ENCODE data around the gene DMTF1. TPM values are rescaled to one million over a fixed set of nuclear protein-coding genes. Genes with fewer than 3 reads are reported as not detected.
"Not testable (repeated sequence)": the region's sequence is repeated elsewhere in the genome, so short reads cannot be mapped to it uniquely, and the experiment has no call there.

The DMTF1 gene, protein sequence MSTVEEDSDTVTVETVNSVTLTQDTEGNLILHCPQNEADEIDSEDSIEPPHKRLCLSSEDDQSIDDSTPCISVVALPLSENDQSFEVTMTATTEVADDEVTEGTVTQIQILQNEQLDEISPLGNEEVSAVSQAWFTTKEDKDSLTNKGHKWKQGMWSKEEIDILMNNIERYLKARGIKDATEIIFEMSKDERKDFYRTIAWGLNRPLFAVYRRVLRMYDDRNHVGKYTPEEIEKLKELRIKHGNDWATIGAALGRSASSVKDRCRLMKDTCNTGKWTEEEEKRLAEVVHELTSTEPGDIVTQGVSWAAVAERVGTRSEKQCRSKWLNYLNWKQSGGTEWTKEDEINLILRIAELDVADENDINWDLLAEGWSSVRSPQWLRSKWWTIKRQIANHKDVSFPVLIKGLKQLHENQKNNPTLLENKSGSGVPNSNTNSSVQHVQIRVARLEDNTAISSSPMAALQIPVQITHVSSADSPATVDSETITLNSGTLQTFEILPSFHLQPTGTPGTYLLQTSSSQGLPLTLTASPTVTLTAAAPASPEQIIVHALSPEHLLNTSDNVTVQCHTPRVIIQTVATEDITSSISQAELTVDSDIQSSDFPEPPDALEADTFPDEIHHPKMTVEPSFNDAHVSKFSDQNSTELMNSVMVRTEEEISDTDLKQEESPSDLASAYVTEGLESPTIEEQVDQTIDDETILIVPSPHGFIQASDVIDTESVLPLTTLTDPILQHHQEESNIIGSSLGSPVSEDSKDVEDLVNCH
- 109 and 124 TPM in 2 replicates for total RNA-seq

DNA sequence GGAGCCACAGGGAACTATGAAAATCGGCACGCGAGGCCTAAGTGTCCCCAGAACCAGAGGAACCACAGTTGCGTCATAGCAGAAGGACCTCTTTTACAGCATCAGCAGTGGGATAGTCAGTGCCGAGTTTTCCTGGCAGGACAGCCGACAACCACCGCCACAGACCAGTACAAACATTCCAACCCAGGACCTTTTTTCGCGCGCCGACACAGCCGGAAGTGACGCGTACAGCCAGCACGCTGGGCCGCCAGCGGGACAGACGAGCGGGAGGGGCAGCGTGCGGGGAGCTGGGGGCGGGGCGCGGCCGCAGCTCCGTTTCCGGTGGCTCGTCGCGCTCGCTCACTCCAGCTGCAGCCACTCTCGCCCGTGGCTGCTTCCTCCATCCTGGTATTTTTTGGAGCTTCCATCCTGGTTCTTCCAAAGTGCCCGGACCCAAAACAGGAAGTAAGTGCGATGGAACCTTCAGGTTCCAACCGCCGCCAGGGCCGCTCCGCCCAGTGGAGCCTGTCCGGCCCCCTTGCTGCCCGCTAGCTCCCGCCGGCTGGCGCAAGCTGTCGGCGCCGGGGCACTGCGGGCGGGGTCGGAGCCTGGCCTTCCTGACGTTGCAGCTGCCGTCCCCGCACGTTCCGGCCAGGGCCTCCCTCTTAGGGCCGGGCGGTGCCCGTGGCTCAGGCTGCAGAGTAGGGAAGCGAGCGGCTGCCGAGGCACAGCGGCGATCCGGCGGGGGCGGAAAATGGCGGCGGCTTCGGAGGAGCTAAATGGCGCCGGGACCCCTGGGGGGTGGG, at the start of gene DMTF1:
TSS of gene DMTF1 (plus strand) at position 342 of the 785 bp plus-strand sequence. CDS start 12,489 bp downstream, outside the sequence.
- intact Hi-C loops (cut with micrococcal nuclease), result loop anchor here (1.0 to 5.0 kb wide), 7 partner anchors 35 to 1066 kb away; partner anchors contain the start of genes CROT and TMEM243

DNA sequence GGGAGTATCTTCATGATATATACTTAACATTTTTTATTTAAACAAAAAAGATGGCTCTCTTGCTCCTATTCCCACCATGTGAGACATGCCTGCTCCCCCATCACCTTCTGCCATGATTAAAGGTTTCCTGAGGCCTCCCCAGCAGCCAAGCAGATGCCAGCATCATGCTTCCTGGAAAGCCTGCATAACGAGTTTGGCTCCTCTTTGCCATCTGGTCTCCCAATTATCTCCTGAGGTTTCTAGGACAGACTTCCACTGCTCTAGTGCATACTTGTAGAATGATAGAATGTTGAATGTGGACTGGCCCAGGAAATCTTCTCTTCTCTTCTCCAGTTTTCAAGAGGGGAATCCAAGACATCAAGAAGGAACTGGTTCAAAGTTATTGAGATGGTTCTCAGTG, 46.9 kb upstream of the DMTF1 start:
- intact Hi-C loops (cut with micrococcal nuclease), result no loop called here

DNA sequence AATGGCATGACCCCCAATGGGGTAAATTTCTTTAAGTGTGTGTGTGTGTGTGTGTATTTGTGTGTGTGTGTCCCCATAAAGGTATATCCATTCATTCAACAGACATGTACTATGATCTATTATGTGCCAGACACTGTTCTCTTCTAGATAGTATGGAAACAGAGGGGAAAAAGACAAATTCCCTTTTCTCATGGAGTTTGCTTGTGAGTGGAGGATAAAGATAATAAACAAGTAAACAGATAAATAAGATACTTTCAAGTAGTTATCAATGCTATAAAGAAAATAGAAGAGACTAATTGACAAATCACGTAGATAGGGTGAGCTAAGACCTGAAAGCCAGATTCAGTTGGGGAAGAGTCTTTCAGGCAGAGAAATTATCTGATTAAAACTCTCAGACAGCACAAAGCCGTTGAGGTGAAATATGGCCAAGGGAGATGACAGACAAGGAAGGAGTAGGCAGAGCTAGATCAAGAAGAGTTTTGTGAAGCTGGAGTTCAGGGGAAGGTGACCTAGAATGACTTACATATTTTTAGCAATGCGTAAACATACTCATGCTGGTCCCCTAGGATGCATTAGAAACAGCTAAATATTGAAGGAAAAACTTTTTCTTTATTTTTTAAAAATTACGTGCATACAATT, 45.2 kb upstream of the DMTF1 start:
- intact Hi-C loops (cut with micrococcal nuclease), result no loop called here

DNA sequence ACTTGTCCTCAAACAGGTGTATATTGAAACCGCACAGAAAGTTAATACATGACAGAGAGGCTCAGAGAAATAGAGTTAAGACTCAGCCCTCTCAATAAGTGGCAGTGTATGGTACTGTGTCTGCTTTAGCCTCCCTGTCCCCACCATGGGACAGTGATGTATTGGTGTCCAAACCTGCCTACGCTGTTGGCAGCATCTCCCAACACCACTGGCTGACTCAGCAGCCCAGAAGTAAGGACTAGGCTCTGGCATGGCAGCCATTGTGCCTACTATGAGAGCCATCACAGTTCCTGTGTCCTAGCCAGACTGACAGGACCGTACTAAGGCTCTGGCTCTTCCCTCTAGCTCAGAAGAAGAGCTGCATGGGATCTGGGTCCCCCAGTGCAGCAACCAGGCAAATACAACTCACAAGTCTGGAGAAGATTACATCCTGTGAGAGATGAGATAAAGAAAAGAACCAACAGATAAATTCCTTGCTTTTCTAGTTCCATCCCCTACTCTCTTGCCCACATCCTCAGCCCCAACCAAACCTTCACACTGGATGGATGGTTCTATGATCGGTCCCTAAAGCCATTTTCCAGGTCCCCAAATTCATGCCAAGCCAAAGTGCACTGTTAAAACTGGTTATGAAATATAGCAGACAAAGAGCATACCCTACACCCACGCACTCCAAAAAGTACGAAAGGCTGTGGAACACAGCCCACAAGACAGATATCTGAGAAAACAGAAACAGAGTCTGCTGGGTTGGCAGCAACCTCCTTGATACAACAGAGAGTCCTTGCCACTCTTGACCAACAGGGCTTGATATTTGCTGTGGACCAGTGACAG, 44.1 kb upstream of the DMTF1 start:
- intact Hi-C loops (cut with micrococcal nuclease), result no loop called here

DNA sequence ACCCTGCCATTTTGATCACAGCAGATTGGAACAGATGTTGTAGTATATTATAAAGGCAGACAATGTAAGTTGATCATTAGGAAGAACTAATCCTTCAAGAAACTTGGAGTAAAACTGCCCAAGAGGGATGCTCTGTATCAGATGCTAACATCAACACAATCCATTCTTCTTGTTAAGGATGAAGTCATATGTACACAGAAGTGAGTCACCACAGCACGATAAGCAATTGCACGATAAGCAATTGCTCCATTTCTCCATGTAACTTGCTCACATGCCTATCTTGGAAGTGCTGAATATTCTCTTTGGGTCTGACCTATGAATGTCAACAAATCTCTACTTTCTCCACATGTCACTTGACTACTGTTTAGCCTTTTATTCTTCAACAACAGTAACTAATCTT, 41.5 kb upstream of the DMTF1 start:
- intact Hi-C loops (cut with micrococcal nuclease), result no loop called here

DNA sequence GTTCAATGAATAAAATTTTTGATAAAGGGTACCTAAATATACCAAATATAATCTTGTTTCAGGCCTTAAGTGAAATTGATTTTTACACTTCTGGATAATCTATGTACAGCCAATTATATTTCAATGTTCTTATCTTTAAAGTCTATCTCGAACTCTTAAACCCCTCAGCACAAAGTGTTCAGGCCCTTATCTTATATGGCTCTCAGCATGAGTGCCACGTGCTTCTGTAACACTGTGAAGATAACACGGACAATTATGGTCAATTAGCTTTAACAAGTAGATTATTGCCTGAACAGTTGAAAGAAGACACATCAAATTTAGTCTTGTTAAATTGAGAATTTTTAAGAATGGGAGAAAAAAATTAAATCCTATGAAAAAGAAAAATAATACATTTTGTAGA, 40.4 kb upstream of the DMTF1 start:
- intact Hi-C loops (cut with micrococcal nuclease), result no loop called here

DNA sequence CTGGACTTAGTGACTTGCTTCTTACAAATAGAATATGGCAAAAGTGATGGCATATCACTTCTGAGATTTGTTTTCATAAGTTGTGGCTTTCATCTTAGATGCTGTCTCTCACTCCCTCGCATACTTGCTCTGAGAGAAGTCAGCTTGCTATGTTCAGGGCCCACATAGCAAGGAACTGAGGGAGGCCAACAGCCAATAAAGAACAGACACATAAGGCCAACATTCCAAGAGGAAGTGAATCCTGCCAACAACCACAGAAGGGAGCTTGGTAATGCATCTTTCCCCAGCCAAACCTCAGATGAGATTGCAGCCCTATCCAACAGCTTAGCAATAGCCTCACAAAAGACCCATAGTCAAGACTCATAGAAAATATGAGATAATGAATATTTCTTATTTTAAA, 39.2 kb upstream of the DMTF1 start:
- intact Hi-C loops (cut with micrococcal nuclease), result no loop called here

DNA sequence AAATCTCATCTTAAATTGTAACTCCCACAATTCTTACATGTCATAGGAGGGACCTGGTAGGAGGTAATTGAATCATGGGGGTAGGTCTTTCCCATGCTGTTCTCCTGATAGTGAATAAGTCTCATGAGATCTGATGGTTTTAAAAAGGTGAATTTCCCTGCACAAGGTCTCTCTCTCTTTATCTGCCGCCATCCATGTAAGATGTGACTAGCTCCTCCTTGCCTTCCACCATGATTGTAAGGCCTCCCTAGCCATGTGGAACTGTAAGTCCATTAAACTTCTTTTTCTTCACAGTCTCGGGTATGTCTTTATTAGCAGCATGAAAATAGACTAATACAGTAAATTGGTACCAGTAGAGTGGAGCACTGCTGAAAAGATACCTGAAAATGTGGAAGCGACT, 38.3 kb upstream of the DMTF1 start:
- intact Hi-C loops (cut with micrococcal nuclease), result not testable (repeated sequence)

DNA sequence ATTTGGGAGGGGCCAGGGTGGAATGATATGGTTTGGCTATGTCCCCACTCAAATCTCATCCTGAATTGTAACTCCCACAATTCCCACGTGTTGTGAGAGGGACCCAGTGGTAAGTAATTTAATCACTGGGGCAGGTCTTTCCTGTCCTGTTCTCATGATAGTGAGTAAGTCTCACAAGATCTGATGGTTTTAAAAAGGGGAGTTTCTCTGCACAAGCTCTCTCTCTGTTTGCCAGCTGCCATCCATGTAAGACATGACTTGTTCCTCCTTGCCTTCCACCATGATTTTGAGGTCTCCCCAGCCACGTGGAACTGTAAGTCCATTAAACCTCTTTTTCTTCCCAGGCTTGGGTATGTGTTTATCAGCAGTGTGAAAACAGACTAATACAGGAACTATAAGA, 36.5 kb upstream of the DMTF1 start:
- intact Hi-C loops (cut with micrococcal nuclease), result not testable (repeated sequence)

DNA sequence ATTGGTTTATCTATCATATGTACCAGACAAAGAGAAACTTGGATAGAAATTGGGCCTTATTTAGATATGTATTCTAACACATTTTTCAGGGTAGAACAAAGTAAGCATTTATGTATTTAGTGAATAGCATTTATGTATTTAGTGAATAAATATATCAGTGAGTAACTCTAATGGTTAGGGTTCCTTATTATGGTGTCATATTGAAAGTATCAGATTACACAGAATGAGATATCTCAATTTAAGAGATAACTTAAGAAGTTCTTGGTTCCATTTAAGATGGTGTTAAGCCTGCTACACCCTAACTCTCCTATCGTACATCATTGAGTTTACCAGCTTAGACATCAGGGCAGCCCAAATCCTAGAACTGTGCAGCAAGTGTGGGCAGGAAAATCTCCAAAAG, 35.9 kb upstream of the DMTF1 start:
- intact Hi-C loops (cut with micrococcal nuclease), result no loop called here

DNA sequence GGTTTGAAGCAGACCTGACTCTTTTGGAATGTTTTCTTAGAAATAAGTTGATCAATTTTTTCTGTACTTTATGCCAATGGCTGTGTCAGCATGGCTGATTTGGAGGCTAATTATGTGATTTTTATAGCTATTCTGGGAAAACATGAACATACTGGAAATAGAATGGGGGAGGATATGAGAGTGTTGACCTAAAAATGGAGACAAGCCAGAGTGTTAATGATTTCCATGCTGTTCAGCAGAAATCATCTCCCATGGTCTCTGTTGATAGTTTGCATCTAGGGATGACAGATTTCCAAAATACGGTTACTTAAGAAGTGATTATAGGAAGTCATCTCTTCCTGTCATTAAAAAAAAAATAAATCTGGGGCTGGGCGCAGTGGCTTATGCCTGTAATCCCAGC, 32.7 kb upstream of the DMTF1 start:
- intact Hi-C loops (cut with micrococcal nuclease), result no loop called here

DNA sequence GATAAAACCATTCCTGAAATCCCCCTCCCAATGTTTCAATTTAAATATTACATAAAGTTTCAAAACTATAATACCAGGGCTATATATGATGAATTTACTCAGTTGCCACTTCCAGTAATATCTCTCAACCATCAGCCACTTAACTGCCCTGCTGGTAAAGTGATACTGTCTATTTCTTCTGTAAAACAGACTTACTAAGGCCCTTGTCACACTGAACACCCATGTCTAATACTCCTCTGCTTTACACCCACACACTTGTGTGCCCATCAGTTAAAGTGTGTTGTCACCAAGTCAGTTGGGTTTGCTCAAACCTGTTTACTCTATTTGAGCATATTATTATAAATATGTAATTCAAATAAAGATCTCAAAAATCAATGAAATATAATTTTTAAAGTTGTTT, 29.1 kb upstream of the DMTF1 start:
- intact Hi-C loops (cut with micrococcal nuclease), result no loop called here

DNA sequence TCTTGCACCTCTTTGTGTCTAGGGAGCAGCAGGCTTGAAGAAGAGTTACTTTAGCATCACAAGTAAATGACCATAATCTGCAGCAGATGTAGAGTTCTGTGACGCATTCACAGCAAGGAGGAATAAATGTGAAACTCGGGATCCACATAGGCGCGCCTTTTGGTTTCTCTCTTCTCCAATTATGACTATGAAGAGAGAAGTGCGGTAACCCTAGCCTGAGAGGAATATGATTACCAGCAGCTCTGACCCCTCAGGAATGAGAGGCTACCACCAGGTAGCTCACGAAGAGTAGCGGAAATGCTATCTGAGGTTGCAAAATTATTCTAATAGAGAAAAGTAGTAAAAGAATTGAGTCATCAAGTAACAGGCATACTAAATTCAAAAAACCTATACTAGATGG, 25.2 kb upstream of the DMTF1 start:
- intact Hi-C loops (cut with micrococcal nuclease), result no loop called here

DNA sequence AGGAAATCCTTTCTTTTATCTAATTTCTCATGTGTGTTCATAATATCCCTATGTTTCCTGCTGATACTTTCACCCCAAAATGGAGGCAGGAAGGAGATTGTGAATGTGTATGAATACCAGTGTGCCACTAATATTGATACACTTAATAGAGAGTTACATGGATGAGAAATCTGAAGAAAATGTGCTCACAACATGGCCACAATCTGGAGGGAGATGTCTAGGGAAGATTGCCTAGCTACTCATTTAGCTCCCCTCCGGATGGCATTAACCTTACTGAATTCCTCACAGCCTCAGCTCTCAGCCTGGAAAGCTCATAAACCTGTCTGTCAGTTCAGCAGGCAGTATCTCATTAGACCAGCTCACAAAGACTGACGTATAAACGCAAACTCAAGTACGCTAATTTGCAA, 23.4 kb upstream of the DMTF1 start:
- intact Hi-C loops (cut with micrococcal nuclease), result no loop called here

DNA sequence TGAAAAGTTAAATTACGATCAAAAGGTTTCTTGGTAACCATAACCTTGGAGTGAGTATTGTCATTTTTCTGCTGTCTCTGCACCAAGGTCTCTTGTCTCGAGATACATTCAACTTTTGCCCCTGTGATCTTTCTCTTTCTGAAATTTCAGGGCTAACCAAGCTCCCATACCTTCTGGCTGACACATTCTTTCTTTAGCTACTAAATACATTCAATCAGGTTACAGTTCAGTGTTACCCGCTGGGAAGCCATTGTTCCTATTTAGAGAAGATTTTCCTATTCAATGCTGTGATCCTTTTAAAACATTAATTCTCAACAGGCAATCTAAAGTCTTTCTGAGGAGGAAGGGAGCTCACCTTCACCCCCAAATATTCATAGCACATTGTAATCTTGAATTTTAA, 22.9 kb upstream of the DMTF1 start:
- intact Hi-C loops (cut with micrococcal nuclease), result no loop called here

DNA sequence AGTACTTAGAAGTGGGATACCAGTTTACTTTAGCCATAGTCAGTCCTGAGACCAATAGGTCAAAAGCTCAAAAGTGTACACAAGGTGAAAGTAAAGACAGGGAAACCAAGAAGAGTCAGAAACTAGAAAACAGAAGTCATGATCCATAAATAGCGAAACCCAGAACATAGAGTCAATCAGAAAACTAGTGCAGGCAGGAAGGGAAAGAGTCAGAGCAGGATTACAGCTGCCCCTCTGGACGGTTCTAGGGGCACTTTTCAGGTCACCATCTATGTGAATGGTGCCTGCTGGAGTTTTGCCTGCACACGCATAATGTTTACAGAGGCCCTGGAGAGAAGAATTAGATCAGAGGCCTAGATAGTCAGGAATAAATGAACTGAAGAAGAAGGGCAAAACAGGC, 22.4 kb upstream of the DMTF1 start:
- intact Hi-C loops (cut with micrococcal nuclease), result no loop called here

DNA sequence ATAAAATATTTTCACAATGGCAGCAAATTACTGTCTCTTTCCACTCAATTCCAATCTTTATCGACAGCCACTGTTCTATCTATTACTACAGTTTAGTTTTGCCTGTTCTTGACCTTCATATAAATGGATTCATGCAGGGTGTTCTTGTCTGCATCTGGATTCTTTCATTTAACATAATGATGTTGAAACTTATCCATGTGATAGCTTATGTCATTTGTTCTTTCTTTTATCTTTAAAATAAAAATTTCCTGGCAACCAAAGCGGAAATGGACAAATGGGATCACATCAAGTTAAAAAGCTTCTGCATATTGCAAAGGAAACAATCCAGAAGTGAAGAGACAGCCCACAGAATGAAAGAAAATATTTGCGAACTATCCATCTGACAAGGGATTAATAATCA, 20.5 kb upstream of the DMTF1 start:
- intact Hi-C loops (cut with micrococcal nuclease), result no loop called here

DNA sequence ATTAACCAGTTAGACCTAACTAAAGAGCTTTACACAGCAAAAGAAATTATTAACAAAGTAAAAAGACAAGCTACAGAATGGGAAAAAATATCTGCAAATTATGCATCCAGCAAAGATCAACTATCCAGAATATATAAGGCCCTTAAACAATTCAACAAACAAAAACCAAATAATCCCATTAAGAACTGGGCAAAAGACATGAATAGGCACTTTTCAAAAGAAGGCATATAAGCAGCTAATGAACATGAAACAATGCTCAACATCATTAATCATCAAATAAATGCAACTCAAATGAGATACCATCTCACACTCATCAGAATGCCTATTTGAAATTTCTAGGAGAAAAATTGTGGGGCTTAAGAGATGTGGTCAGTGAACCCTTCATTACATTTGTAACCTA, 15.0 kb upstream of the DMTF1 start:
- intact Hi-C loops (cut with micrococcal nuclease), result no loop called here

DNA sequence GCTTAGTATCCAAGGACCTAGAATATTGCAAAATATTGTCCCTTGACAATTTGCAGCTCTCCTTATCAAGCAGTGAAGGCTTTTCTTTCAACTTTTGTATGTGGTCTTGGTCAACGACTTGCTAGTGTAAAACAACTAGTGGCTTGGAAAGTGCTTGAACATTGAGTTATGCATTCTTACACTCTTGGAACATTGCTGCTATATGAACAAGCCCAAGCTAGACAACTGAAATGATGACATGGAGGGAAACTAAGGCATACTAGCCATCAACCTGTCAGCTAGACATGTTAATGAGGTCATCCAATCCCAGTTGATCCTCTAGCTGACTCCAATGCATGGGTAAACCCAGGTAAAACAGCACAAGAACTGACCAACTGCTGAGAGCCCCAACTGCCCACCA, 12.7 kb upstream of the DMTF1 start:
- intact Hi-C loops (cut with micrococcal nuclease), result no loop called here

DNA sequence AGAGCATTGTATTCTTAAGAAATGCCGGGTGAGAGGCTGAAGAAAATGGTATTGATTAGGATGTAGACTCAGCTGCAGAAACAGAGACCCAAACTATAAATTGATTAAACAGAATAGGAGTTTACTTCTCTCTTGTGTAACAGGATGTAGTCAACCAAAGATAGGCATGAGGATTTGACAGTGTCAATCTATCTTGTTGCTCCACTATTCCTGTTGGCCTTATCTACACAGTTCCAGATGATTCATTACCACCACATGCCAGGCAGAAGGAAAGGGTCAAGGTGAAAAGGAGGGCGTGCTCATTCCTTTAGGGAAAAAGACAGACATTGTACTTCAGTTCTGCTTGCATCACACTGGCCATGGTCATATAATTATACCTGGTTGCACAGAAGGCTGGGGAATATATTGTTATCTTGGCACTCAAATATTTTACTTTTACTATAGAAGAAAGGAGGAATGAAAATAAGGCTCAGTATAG, 11.9 kb upstream of the DMTF1 start:
- intact Hi-C loops (cut with micrococcal nuclease), result no loop called here

Measured in T-helper 2 cell treated with Interferon-gamma antibody and Interleukin-4, amounts not matched to agents 100 ng/mL and 5 ng/mL, for 36 hours (primary cell).